Nephron (organoid): ENCODE measurements around the gene ACYP1.

Experiments
- H3K27ac Mint-ChIP-seq, 3 experiments: 2 replicates each; pipeline ENCODE4 v1.8.0; 2020; ENCODE audit warnings: mixed read lengths in 3 of 3, mild to moderate bottlenecking in 2 of 3, moderate library complexity in 1 of 3
- H3K27me3 Mint-ChIP-seq: 2 replicates; pipeline ENCODE4 v1.8.0; 2021; ENCODE audit warnings: low read depth, mild to moderate bottlenecking, moderate library complexity, mixed read lengths
- H3K36me3 Mint-ChIP-seq: 2 replicates; pipeline ENCODE4 v1.8.0; 2020; ENCODE audit warnings: low read depth, mixed read lengths
- H3K4me1 Mint-ChIP-seq: 2 replicates; pipeline ENCODE4 v1.8.0; 2020; ENCODE audit warnings: mixed read lengths
- H3K4me3 Mint-ChIP-seq, 3 experiments: 2 replicates each; pipeline ENCODE4 v1.8.0; 2020; ENCODE audit warnings: mild to moderate bottlenecking in 3 of 3, mixed read lengths in 3 of 3, moderate library complexity in 2 of 3
- H3K9me3 Mint-ChIP-seq: 2 replicates; pipeline ENCODE4 v1.8.0; 2020; ENCODE audit warnings: mixed read lengths
- CTCF ChIP-seq, 3 experiments: fragments of 200-600 bp; sonication (generic); IDR thresholded peaks; one replicate each; pipeline ENCODE4 v1.5.0; 2021; ENCODE audit warnings: antibody characterized with exemption in 3 of 3; ENCODE audit not compliant: unreplicated experiment in 3 of 3

Gene ACYP1

GRCh38 chr14:75096959-75097358 is 33.1 kb upstream of the ACYP1 start:
- Mint-ChIP-seq H3K36me3 (peaks cover 70% of the 10 kb centered on the region), H3K27ac (no peak overlapping the region), H3K4me1 (peaks cover 17% of the 10 kb centered on the region), H3K9me3 (no peaks in the 10 kb centered on the region), H3K27me3 (no peaks in the 10 kb centered on the region), H3K4me3 (no peak overlapping the region)
- no peak for TF ChIP-seq CTCF (IDR thresholded peaks at IDR 0.05; ENCODE audit: unreplicated experiment in 3 of 3)

- no peak overlapping the region for H3K4me3 Mint-ChIP-seq
- TF ChIP-seq CTCF (IDR thresholded peaks at IDR 0.05; ENCODE audit: unreplicated experiment in 3 of 3), result no peak
- no peaks in the 10 kb centered on the region for H3K9me3 Mint-ChIP-seq
- H3K27ac Mint-ChIP-seq, result no peak overlapping the region
- peaks cover 69% of the 10 kb centered on the region for H3K36me3 Mint-ChIP-seq
- H3K4me1 Mint-ChIP-seq, result peaks cover 17% of the 10 kb centered on the region
- H3K27me3 Mint-ChIP-seq, result no peaks in the 10 kb centered on the region
Measured at GRCh38 chr14:75095690-75096089, 31.9 kb upstream of the ACYP1 start.

DNA sequence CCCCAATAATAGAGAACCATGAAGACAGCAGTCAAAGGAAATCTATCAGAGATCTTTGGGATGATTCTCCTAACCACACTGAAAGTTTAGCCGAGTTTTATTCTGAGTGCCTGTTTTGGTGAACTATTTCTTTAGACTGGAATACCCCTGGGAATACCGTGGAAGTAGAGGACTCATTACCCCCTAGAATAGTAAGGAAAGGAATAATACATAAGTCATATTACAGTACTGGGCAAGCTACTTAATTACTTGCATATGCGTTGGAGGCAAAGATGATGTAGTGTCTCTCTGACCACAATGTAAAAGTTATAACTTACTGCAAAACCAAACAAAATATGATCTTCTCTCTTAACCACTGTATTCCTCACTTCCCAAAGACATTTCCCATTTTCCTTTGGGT is 31.1 kb upstream of the ACYP1 start:
- Mint-ChIP-seq H3K4me1 (peaks cover 17% of the 10 kb centered on the region), H3K36me3 (peaks cover 70% of the 10 kb centered on the region), H3K27me3 (no peaks in the 10 kb centered on the region), H3K27ac (no peak overlapping the region), H3K9me3 (no peaks in the 10 kb centered on the region), H3K4me3 (no peak overlapping the region)
- TF ChIP-seq CTCF (IDR thresholded peaks at IDR 0.05; ENCODE audit: unreplicated experiment in 3 of 3), result no peak

DNA sequence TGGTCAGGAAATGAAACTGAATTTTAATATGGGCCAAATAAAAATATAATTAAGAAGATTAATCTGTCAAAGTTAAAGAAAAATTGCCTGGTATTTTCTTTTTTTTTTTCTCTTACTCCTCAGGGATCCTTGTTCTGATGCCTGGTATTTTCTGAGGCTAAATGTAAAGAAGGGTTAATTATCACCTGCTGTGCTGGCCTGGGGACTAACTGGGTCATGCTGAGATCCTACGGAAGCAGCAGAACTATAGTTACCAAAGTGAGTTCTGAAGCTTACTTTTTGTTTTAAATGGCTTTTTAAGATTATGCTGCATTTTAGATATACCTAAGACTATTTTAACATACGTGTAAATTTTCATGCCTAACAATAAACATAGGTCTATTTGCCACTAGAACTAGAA is 28.9 kb upstream of the ACYP1 start:
- Mint-ChIP-seq H3K27ac (no peak overlapping the region), H3K4me3 (no peak overlapping the region), H3K36me3 (peaks cover 56% of the 10 kb centered on the region), H3K4me1 (peaks cover 4% of the 10 kb centered on the region), H3K27me3 (no peaks in the 10 kb centered on the region), H3K9me3 (no peaks in the 10 kb centered on the region)
- TF ChIP-seq CTCF (IDR thresholded peaks at IDR 0.05; ENCODE audit: unreplicated experiment in 3 of 3), result no peak

- Mint-ChIP-seq H3K36me3 (peaks cover 57% of the 10 kb centered on the region), H3K4me1 (no peaks in the 10 kb centered on the region), H3K9me3 (no peaks in the 10 kb centered on the region), H3K27me3 (no peaks in the 10 kb centered on the region), H3K4me3 (no peak overlapping the region), H3K27ac (no peak overlapping the region)
- no peak for TF ChIP-seq CTCF (IDR thresholded peaks at IDR 0.05; ENCODE audit: unreplicated experiment in 3 of 3)
Measured at GRCh38 chr14:75091251-75091650, 27.4 kb upstream of the ACYP1 start.

GRCh38 chr14:75090353-75090752 is 26.5 kb upstream of the ACYP1 start:
- no peak for TF ChIP-seq CTCF (IDR thresholded peaks at IDR 0.05; ENCODE audit: unreplicated experiment in 3 of 3)
- Mint-ChIP-seq H3K9me3 (no peaks in the 10 kb centered on the region), H3K4me3 (no peak overlapping the region), H3K27me3 (no peaks in the 10 kb centered on the region), H3K36me3 (peaks cover 58% of the 10 kb centered on the region), H3K4me1 (no peaks in the 10 kb centered on the region), H3K27ac (no peak overlapping the region)
